IMR-90 (cell line): ENCODE data around the gene MYO7B.

Source experiments
- BHLHE40 ChIP-seq: fragments of 150-350 bp; IDR thresholded peaks from 2 replicates; pipeline ENCODE4 v1.6.1; 2016; ENCODE audit warnings: mild to moderate bottlenecking, low read depth, low read length
- MAZ ChIP-seq: IDR thresholded peaks from 2 replicates; pipeline ENCODE4 v1.6.1; 2012; ENCODE audit warnings: low read depth, mild to moderate bottlenecking, low read length, improper control_type of control experiment, moderate library complexity, borderline replicate concordance
- POLR2A ChIP-seq: IDR thresholded peaks from 2 replicates; pipeline ENCODE4 v1.6.1; 2012; ENCODE audit warnings: mild to moderate bottlenecking, low read depth, low read length
- SMC3 ChIP-seq: fragments of 150-350 bp; IDR thresholded peaks from 2 replicates; pipeline ENCODE4 v1.6.1; 2016; ENCODE audit warnings: low read depth, mild to moderate bottlenecking, antibody characterized with exemption, low read length, moderate library complexity
- TF ChIP-seq, protein P1 (sequence below): conservative IDR thresholded peaks from 2 replicates; pipeline ENCODE4 v1.5.1; 2012; ENCODE audit warnings: mild to moderate bottlenecking, low read depth, low read length, improper control_type of control experiment
- TF ChIP-seq, protein P2 (sequence below): fragments of 150-350 bp; IDR thresholded peaks from 2 replicates; pipeline ENCODE4 v1.6.1; 2017; ENCODE audit warnings: mild to moderate bottlenecking, antibody characterized with exemption, low read length, low read depth

GRCh38 chr2:127670055-127670956 lies 134.8 kb downstream of the MYO7B start:
- TF ChIP-seq, protein P1, sequence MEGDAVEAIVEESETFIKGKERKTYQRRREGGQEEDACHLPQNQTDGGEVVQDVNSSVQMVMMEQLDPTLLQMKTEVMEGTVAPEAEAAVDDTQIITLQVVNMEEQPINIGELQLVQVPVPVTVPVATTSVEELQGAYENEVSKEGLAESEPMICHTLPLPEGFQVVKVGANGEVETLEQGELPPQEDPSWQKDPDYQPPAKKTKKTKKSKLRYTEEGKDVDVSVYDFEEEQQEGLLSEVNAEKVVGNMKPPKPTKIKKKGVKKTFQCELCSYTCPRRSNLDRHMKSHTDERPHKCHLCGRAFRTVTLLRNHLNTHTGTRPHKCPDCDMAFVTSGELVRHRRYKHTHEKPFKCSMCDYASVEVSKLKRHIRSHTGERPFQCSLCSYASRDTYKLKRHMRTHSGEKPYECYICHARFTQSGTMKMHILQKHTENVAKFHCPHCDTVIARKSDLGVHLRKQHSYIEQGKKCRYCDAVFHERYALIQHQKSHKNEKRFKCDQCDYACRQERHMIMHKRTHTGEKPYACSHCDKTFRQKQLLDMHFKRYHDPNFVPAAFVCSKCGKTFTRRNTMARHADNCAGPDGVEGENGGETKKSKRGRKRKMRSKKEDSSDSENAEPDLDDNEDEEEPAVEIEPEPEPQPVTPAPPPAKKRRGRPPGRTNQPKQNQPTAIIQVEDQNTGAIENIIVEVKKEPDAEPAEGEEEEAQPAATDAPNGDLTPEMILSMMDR = no peak
- TF ChIP-seq BHLHE40 (no peak), SMC3 (no peak), POLR2A (no peak), MAZ (no peak)
- TF ChIP-seq, protein P2, sequence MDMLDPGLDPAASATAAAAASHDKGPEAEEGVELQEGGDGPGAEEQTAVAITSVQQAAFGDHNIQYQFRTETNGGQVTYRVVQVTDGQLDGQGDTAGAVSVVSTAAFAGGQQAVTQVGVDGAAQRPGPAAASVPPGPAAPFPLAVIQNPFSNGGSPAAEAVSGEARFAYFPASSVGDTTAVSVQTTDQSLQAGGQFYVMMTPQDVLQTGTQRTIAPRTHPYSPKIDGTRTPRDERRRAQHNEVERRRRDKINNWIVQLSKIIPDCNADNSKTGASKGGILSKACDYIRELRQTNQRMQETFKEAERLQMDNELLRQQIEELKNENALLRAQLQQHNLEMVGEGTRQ = no peak
